Measurements from ENCODE around the gene GLG1. TPM values are rescaled to one million over a fixed set of nuclear protein-coding genes. Genes with fewer than 3 reads are reported as not detected.

GLG1 gene
- total and polyA plus RNA-seq, 12 donors = 31.6 to 146 (median 112) TPM

- Histone ChIP-seq H3K9me3 (replicated peaks in 1 of 3) (no peaks in the 10 kb centered on the region), H3K36me3 (replicated peaks in 1 of 2) (no peaks in the 10 kb centered on the region), H3K4me3 (no peak overlapping the region), H3K4me1 (replicated peaks in 1 of 2) (peaks cover 9 to 35% of the 10 kb centered on the region in 2 donors), H3K27me3 (no peaks in the 10 kb centered on the region), H3K27ac (no peak overlapping the region)
- no peak for TF ChIP-seq POLR2A (IDR thresholded peaks at IDR 0.05)
- no peak for TF ChIP-seq CTCF (IDR thresholded peaks at IDR 0.05)
- WGBS, 4 donors = 92 to 98% (median 94%) methylated on average over 1 of the region's 1 CpG
- no peak for DNase-seq
- intact Hi-C loops (cut with DNase I) = no loop called here
These were observed 44.8 kb downstream of the GLG1 start for GRCh38 chr16:74562117-74562516.

GRCh38 chr16:74561626-74562025 is 45.3 kb downstream of the GLG1 start:
- Histone ChIP-seq H3K4me3 (no peak overlapping the region), H3K4me1 (replicated peaks in 1 of 2) (peaks cover 9 to 35% of the 10 kb centered on the region in 2 donors), H3K36me3 (replicated peaks in 1 of 2) (no peaks in the 10 kb centered on the region), H3K27me3 (no peaks in the 10 kb centered on the region), H3K27ac (no peak overlapping the region), H3K9me3 (replicated peaks in 1 of 3) (no peaks in the 10 kb centered on the region)
- intact Hi-C loops (cut with DNase I) = no loop called here
- DNase-seq = no peak
- TF ChIP-seq POLR2A (IDR thresholded peaks at IDR 0.05) (no peak), CTCF (IDR thresholded peaks at IDR 0.05) (no peak)
- 75 to 92% (median 87%) methylated on average over 2 of the region's 2 CpGs for WGBS, 4 donors

GRCh38 chr16:74560912-74561311 is 46.0 kb downstream of the GLG1 start:
- WGBS, 4 donors = 90 to 96% (median 94%) methylated on average over 3 of the region's 3 CpGs
- Histone ChIP-seq H3K4me1 (replicated peaks in 1 of 2) (peaks cover 9 to 35% of the 10 kb centered on the region in 2 donors), H3K27ac (no peak overlapping the region)

GRCh38 chr16:74558873-74559272 is 48.0 kb downstream of the GLG1 start:
- DNase-seq = no peak
- TF ChIP-seq POLR2A (IDR thresholded peaks at IDR 0.05) (no peak), CTCF (IDR thresholded peaks at IDR 0.05) (no peak)
- Histone ChIP-seq H3K4me1 (replicated peaks in 1 of 2) (peaks cover 3 to 30% of the 10 kb centered on the region in 2 donors), H3K27me3 (no peaks in the 10 kb centered on the region), H3K36me3 (replicated peaks in 1 of 2) (no peaks in the 10 kb centered on the region), H3K27ac (no peak overlapping the region), H3K9me3 (replicated peaks in 1 of 3) (no peaks in the 10 kb centered on the region), H3K4me3 (no peak overlapping the region)
- 64 to 80% (median 76%) methylated on average over 4 of the region's 4 CpGs for WGBS, 4 donors
- intact Hi-C loops (cut with DNase I) = no loop called here

More at GRCh38 chr16:74560912-74561311, 46.0 kb downstream of the GLG1 start:
- intact Hi-C loops (cut with DNase I) = no loop called here
- Histone ChIP-seq H3K4me3 (no peak overlapping the region), H3K9me3 (replicated peaks in 1 of 3) (no peaks in the 10 kb centered on the region), H3K36me3 (replicated peaks in 1 of 2) (no peaks in the 10 kb centered on the region), H3K27me3 (no peaks in the 10 kb centered on the region)
- DNase-seq = no peak
- TF ChIP-seq POLR2A (IDR thresholded peaks at IDR 0.05) (no peak), CTCF (IDR thresholded peaks at IDR 0.05) (no peak)
